ENCODE data around the gene TOR1AIP1.

GRCh38 chr1:179840107-179840506 is 42.0 kb upstream of the TOR1AIP1 start:
- TF ChIP-seq POLR2AphosphoS5 (IDR thresholded peaks at IDR 0.05) (no peak), CTCF (IDR thresholded peaks at IDR 0.05 in 8 of 11, conservative IDR thresholded peaks at IDR 0.05 in 3 of 11) (no peak)
